BE2C (cell line): ENCODE data around the gene ROPN1L.

Experiments
- DNase-seq: peaks from one replicate; pipeline ENCODE4 v3.0.0-alpha.2; 2020
- H3K27me3 ChIP-seq: fragments of 250-450 bp; sonication (Bioruptor Pico); 2 replicates; pipeline ENCODE4 v1.5.1; 2020; ENCODE audit warnings: mild to moderate bottlenecking
- H3K36me3 ChIP-seq: fragments of 250-450 bp; sonication (Bioruptor Pico); 2 replicates; pipeline ENCODE4 v1.5.1; 2020; ENCODE audit warnings: mild to moderate bottlenecking
- H3K4me1 ChIP-seq: fragments of 250-450 bp; sonication (Bioruptor Pico); 2 replicates; pipeline ENCODE4 v1.5.1; 2020
- H3K4me3 ChIP-seq: 2 replicates; pipeline ENCODE4 v1.5.1; 2011; ENCODE audit warnings: low read depth, low read length
- H3K9me3 ChIP-seq: fragments of 250-450 bp; sonication (Bioruptor Pico); 2 replicates; pipeline ENCODE4 v1.5.1; 2020
- TF ChIP-seq, protein P1 (sequence below): IDR thresholded peaks from 2 replicates; pipeline ENCODE4 v1.5.1; 2012; ENCODE audit warnings: mild to moderate bottlenecking, low read depth, low read length

ROPN1L gene

DNA sequence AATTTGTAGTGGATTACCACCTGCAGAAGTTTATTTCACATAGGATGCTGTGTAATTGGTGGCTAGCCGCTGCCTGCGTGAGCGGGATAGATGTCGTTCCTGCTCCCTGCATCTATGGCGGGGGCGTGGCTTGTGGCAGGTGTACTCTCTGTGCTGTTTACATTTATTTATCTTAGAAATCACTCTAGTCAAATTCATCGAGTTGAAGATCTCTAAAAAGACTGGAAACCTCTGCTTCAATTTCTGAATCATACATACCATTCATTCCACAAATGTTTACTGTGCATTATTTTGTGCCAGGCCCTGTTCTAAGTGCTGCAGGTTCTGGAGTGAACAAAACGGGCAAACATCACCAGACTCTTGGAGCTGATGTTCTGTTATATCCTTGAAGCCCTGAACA is 11.9 kb downstream of the ROPN1L start:
- no peaks in the 10 kb centered on the region for H3K27me3 ChIP-seq
- no peak for DNase-seq
- H3K4me3 ChIP-seq, result no peak overlapping the region
- no peaks in the 10 kb centered on the region for H3K36me3 ChIP-seq
- no peaks in the 10 kb centered on the region for H3K9me3 ChIP-seq
- TF ChIP-seq, protein P1, sequence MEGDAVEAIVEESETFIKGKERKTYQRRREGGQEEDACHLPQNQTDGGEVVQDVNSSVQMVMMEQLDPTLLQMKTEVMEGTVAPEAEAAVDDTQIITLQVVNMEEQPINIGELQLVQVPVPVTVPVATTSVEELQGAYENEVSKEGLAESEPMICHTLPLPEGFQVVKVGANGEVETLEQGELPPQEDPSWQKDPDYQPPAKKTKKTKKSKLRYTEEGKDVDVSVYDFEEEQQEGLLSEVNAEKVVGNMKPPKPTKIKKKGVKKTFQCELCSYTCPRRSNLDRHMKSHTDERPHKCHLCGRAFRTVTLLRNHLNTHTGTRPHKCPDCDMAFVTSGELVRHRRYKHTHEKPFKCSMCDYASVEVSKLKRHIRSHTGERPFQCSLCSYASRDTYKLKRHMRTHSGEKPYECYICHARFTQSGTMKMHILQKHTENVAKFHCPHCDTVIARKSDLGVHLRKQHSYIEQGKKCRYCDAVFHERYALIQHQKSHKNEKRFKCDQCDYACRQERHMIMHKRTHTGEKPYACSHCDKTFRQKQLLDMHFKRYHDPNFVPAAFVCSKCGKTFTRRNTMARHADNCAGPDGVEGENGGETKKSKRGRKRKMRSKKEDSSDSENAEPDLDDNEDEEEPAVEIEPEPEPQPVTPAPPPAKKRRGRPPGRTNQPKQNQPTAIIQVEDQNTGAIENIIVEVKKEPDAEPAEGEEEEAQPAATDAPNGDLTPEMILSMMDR, result no peak
- H3K4me1 ChIP-seq, result peaks cover 5% of the 10 kb centered on the region

DNA sequence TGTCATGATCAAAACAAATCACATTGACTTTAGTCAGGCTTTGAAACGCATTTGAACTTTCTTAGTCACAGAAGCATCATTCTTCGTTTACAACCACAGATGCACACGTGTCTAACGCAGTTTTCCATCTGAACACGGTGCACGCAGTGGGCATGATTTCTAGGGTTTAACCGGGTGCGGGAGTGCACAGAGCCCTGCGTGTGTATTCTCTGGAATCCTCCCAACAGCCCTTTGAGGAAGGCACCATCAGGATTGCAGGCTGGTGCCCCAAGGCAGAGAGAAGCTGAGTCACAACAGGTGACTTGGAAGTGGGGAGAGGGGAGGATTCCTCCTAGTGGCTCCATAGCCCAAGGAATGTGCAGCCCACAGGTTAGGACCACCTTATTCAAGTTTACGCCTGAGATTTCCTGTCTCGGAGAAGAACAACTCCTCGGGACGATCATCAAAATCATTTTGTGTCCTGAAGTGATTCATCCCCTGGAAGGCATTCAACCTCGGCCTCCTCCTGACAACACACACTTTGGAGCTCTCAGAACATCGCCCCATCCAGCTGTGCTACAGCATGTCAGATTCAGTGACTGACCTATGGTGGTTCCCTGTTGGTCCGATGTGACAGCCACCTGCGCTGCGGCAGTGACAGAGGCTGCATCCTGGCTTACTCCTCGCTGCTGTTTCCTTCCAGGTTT is 13.1 kb downstream of the ROPN1L start:
- Histone ChIP-seq H3K4me3 (no peak overlapping the region), H3K36me3 (no peaks in the 10 kb centered on the region), H3K4me1 (peaks cover 5% of the 10 kb centered on the region), H3K27me3 (no peaks in the 10 kb centered on the region), H3K9me3 (no peaks in the 10 kb centered on the region)
- TF ChIP-seq, protein P1, result no peak
- no peak for DNase-seq

DNA sequence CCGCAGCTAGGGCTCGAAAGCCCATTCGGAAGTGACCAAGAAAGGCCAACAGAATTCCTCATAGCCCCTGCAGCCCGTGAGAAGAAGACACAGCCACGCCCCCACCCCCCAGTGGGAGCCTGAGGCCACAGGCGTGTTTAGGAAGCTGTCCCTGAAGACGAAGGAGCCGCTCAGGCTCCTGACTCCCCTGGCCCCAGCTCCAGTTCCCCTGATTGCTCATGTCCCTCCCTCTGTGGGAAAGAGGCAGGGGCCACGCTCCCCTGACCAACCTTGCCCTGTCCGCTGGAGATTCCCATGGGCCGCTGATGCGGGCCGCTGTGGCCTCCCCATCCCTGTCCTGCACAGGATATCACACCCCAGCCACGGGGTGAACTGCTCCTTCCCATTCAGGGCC is 13.6 kb downstream of the ROPN1L start:
- TF ChIP-seq, protein P1, result no peak
- no peak for DNase-seq
- H3K36me3 ChIP-seq, result no peaks in the 10 kb centered on the region
- H3K4me1 ChIP-seq, result peaks cover 5% of the 10 kb centered on the region
- no peaks in the 10 kb centered on the region for H3K9me3 ChIP-seq
- no peaks in the 10 kb centered on the region for H3K27me3 ChIP-seq
- H3K4me3 ChIP-seq, result no peak overlapping the region

DNA sequence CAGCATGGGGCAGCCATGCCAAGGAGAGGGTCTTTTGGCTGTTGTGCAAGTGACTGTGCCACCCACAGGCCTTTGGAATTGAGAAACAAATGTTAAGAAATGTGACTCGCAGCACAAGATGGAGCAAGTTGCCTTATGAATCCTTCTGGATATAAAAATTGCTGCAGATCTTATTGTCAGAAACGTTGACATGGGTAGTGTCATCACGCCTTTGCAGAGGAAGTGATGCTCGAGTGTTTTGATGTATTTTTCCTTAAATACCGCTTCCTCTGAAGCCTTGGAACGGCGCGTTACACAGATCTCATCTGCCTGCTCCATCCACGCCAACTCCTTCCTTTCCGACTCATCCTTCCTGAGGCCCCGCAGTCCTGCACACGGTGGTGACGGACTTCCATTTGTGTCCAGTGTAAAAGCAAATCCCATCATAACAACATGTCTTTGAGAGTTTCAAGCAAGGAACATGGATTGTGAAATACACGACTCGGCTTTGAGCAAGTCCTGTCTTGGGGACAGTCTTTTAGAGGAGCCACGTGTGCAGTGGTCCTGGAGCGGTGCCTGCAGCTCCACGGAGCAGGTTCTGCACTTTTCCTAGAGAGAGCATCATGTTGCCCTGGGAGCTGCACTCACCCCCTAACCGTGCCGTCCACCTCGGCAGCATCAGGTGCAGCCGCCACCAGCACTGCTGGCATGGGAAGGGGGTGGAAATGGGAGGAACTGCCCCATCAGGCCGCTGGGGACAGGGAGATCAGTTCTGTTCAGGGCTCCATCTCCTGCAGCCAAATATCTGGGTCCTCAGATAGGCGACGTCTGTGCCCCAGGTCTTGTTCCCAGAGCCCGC is 15.1 kb downstream of the ROPN1L start:
- Histone ChIP-seq H3K27me3 (no peaks in the 10 kb centered on the region), H3K36me3 (no peaks in the 10 kb centered on the region), H3K4me3 (no peak overlapping the region), H3K4me1 (peaks cover 5% of the 10 kb centered on the region), H3K9me3 (no peaks in the 10 kb centered on the region)
- no peak for DNase-seq
- TF ChIP-seq, protein P1, result 0 out of 2 replicates have a peak, but pooled peaks have one; percentile 0

DNA sequence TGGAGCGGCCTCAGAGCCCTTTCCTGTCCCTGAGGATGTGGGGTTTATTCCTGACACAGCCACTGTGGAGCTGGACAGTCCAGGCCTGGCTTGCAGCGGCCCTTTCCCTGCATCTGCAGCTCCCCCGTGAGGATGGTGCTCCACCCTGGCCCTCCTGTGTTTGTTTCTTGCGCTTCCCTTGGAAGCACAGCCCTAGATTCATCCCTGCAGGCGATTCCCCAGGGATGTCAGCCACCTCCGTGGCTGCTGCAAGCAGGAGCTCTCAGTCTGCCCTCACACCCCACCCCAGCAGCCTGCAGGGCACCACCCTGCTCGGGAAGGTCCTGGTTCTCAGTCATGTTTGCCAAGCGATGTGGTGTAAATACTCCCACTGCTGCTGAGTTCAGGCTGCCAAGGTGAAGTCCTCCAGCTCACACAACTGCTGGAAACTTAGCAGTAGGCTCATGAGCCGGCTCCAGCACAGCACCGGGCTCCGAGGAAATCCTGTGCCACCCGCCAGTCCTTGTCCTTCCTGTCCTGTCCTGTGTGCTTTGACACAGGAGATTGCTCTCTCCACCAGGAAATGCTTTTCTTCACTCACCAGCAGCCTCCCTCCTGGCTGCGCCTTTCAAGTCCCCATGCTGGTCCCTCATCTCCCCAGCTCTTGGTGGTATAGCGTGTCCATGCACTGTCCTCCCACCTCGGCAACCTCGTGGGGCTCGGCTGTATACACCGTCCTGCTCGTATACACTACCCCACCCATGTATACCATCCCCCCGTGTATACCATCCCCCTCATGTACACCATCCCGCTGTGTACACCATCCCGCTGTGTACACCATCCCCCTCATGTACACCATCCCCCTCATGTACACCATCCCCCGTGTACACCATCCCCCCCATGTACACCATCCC is 16.2 kb downstream of the ROPN1L start:
- peaks cover 5% of the 10 kb centered on the region for H3K4me1 ChIP-seq
- no peaks in the 10 kb centered on the region for H3K36me3 ChIP-seq
- TF ChIP-seq, protein P1, result peak; percentile 43
- no peaks in the 10 kb centered on the region for H3K9me3 ChIP-seq
- no peak overlapping the region for H3K4me3 ChIP-seq
- DNase-seq, result peak; percentile 84
- H3K27me3 ChIP-seq, result no peaks in the 10 kb centered on the region
